Aorta (tissue), 5 donors: ENCODE measurements around the gene RNF208. TPM values are rescaled to one million over a fixed set of nuclear protein-coding genes. Genes with fewer than 3 reads are reported as not detected.
"Not testable (repeated sequence)": the region's sequence is repeated elsewhere in the genome, so short reads cannot be mapped to it uniquely, and the experiment has no call there.

ENCODE experiments used
- ATAC-seq: fragments of 200-7000 bp; cut with Tn5 transposase; one replicate; pipeline ENCODE4 v1.9.1; 2022; ENCODE audit warnings: moderate library complexity; ENCODE audit not compliant: low FRiP score
- DNase-seq, 2 donors: peaks; one replicate each; pipeline ENCODE4 v3.0.0-alpha.2; 2020
- H3K27ac ChIP-seq, 2 donors: one replicate each; pipeline ENCODE4 v1.5.1; 2013; ENCODE audit warnings: low read length in 2 of 2, mild to moderate bottlenecking in 2 of 2, moderate library complexity in 2 of 2, control low read depth in 1 of 2, inconsistent platforms in 1 of 2, low read depth in 1 of 2
- H3K27me3 ChIP-seq, 2 donors: one replicate each; pipeline ENCODE4 v1.6.1; 2013; ENCODE audit warnings: control low read depth in 1 of 2, low read length in 1 of 2, mild to moderate bottlenecking in 1 of 2, moderate library complexity in 1 of 2; ENCODE audit not compliant: insufficient read depth in 2 of 2, control insufficient read depth in 1 of 2
- H3K36me3 ChIP-seq, 2 donors: one replicate each; pipeline ENCODE4 v1.6.1; 2013; ENCODE audit warnings: control low read depth in 1 of 2, low read length in 1 of 2, mild to moderate bottlenecking in 1 of 2; ENCODE audit not compliant: insufficient read depth in 2 of 2, control insufficient read depth in 1 of 2
- H3K4me1 ChIP-seq, 2 donors: one replicate each; pipeline ENCODE4 v1.6.1; 2013; ENCODE audit warnings: low read length in 2 of 2, control low read depth in 1 of 2, mild to moderate bottlenecking in 1 of 2, moderate library complexity in 1 of 2; ENCODE audit not compliant: insufficient read depth in 2 of 2, control insufficient read depth in 1 of 2
- H3K4me3 ChIP-seq, 2 donors: one replicate each; pipeline ENCODE4 v1.5.1; 2013; ENCODE audit warnings: low read length in 2 of 2, control low read depth in 1 of 2, mild to moderate bottlenecking in 1 of 2
- H3K9me3 ChIP-seq: one replicate; pipeline ENCODE4 v1.6.1; 2013; ENCODE audit warnings: mild to moderate bottlenecking, low read length; ENCODE audit not compliant: control insufficient read depth
- WGBS, 2 donors: extraction: QIAGEN DNeasy Blood & Tissue Kit; methylation state at CpG; one replicate each; pipeline ENCODE4 v1.1.7; 2013; 5-methylcytosine and 5-hydroxymethylcytosine counted together
- intact Hi-C, 2 donors: fragments of 100-400 bp; cut with DNase I; formaldehyde crosslinking; loops; one replicate each; pipeline versions ENCODE4 v1.14.2 to v1.15.0; 2022
- polyA plus RNA-seq, 2 donors: library from polyadenylated mRNA; stranded (reverse); fragments of 200-250 nt; gene quantifications; one replicate each; pipeline ENCODE4 v1.2.3, GENCODE V29; 2013
- total RNA-seq, 2 donors: library from RNA; stranded (reverse); fragmentation: NEBNext Ultra II Directional; extraction: Animal tissue kit (Norgen Biotek cat#: 25700); gene quantifications; one replicate each; pipeline ENCODE4 v1.2.1, GENCODE V29; 2021
- donor health status: healthy with polysubstance abuse.
- donor health status: Bipolar disorder and iron deficiency.
- donor health status: DM: no; HTN: no; CAD: no.
- donor health status: DM: no; HTN: no; CAD: no.
- donor health status: DM: yes; HTN: yes; CAD: no.

RNF208 gene
- total and polyA plus RNA-seq, 4 donors, result 2.2 to 11.8 (median 3.1) TPM

DNA sequence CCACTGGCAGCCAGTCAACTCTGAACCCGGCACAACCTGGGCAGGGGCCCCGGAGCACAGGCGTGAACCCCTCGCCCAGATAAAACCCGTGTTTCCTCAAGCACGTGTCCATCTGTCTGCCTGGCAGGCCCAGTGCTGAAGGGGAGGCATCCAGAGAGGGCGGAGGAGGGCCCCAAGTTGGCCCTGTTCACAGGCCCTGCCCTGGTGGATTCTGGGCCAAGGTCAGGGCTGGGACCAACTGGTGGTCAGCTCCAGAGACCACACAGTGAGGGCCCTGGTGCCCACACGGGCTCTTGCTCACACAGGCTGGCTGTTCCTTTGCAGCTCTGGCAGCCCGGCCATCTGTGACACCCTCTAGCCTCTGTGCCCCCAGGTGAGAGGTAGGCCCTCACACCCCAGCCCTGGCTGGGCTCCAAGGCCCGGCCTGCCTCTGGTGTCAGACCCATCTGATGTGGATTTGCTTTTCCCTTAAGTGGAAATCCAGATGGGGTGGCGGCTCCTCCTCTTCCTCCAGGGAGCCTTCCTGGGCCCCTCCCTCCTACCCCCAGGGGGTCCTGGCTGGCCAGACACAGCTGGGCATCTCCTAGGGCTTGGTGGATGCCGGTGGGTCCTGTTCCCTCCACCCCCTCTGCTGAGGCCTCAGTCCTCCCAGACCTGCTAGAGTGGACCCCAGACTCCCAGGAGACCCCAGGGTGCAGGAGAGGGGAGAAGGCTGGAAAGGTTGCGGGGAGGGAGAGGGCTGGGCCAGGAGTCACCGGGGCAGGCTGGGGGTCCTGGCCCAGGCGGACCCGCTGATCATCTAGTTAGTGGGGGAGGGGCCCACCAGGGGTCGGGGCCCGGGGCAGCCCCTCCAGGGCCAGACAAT is 28.5 kb upstream of the RNF208 start:
- no peak for ATAC-seq
- Histone ChIP-seq H3K9me3 (no peaks in the 10 kb centered on the region), H3K36me3 (no peaks in the 10 kb centered on the region), H3K27me3 (no peaks in the 10 kb centered on the region), H3K4me3 (no peak overlapping the region), H3K27ac (no peak overlapping the region), H3K4me1 (no peaks in the 10 kb centered on the region)
- DNase-seq, result no peak
- WGBS, 2 donors, result 55% methylated on average over 17 to 18 of the region's 18 CpGs
- intact Hi-C loops, result no loop called here

DNA sequence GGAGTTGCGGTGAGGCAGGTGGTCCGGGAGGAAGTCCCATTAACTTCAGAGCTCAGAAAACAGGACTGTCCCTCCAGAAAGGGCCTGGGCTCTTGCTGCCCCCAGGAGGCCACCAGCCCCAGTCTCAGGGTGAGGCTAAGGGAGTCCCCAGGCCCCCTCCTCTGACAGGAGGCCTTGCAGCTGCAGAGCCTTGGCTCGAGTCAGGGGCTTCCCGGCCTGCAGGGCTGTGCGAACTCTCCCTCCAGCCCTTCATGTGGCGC is 25.8 kb upstream of the RNF208 start:
- WGBS, 2 donors, result 88% methylated on average over 6 of the region's 6 CpGs
- Histone ChIP-seq H3K27ac (no peak overlapping the region), H3K27me3 (no peaks in the 10 kb centered on the region), H3K9me3 (no peaks in the 10 kb centered on the region), H3K4me1 (no peaks in the 10 kb centered on the region), H3K4me3 (no peak overlapping the region), H3K36me3 (no peaks in the 10 kb centered on the region)
- intact Hi-C loops, result no loop called here
- no peak for DNase-seq
- ATAC-seq, result no peak

DNA sequence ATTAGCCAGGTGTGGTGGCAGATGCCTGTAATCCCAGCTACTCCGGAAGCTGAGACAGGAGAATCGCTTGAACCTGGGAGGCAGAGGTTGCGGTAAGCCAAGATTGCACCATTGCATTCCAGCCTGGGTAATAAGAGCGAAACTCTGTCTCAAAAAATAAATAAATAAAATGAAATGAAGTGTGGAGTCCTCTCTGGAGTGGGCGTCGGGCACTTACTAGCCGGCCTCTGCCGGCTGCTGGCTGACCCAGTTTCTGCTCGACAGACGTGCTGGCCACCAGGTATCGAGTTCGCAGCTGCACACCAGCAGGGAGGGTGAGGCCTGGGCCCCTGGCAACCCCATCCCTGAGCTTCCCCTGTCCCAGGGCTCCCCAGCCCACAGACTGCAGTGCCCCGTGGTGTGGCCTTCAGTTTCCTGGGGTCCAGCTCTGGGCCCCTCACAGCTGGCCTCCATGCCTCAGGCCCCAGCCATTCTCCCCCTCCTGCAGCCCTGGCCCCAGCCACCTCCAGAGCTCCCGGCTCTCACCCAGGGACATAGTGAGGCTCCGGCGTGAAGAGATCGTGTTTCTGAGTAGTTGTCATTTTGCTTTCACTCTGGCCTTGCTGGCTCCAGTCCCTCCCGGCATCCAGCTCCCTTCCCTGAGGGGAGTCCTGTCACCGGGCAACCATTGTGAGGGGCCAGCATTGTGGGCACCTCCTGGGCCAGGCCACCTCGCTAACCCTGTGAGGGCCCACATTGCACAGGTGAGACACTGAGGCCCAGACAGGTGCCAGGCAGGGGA is 25.3 kb upstream of the RNF208 start:
- 65 to 76% methylated on average over 18 to 20 of the region's 20 CpGs for WGBS, 2 donors
- no peak for ATAC-seq
- no peak overlapping the region for H3K27ac ChIP-seq

DNA sequence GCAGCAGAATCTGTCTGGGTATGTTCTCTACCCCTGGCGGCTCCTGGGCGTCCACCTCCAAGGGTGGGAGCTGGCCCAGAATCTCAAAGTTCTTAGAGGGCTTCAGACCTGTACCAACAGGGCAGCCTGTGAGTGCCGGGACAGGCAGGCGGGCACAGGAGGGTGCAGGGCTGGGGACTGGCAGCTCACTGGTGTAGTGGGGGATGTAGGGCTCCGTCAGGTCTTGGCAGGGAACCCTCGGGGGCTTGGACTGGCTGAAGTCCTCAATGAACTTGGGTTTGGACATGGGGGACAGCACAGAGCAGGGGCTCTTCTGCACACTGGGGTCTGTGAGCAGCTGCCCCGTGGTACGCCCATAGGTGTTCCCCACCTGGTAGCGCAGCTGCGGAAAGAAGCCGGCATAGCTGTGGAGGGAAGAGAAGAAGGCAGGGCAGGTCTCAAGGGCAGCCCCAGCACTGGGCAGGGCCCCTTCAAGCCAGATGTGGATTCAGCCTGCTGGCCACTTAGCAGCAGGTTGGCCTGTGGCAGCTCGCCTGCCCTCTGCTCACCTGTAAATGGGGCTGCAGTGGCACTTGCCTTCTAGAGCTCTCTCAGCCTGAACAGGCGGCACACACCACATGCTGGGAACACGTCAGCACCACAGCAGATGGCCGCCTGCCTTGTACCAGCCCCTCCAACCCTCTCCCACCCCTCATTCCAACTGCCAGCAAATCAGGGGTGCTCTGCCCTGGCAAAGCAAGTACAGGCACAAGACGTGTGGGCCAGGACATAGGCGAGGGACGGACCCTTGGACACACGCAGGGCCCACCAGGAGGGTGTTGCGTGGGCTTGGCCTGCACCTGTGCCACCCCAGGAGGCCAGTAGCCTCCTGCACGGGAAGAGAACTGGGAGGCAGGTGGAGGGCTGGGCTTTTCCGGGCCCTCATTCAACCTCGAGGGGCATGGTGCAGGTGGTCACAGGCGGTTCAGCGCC is 23.7 kb upstream of the RNF208 start:
- Histone ChIP-seq H3K27me3 (peaks cover 0 to 2% of the 10 kb centered on the region in 2 donors), H3K36me3 (no peaks in the 10 kb centered on the region), H3K4me3 (no peak overlapping the region), H3K4me1 (no peaks in the 10 kb centered on the region), H3K9me3 (no peaks in the 10 kb centered on the region), H3K27ac (no peak overlapping the region)
- intact Hi-C loops, result no loop called here
- 90 to 91% methylated on average over 25 of the region's 25 CpGs for WGBS, 2 donors
- ATAC-seq (no peak), DNase-seq (no peak)

More for the DNA sequence above, 25.3 kb upstream of the RNF208 start:
- Histone ChIP-seq H3K4me3 (no peak overlapping the region), H3K27me3 (no peaks in the 10 kb centered on the region), H3K9me3 (no peaks in the 10 kb centered on the region), H3K4me1 (no peaks in the 10 kb centered on the region), H3K36me3 (no peaks in the 10 kb centered on the region)
- no peak for DNase-seq
- intact Hi-C loops, result no loop called here

DNA sequence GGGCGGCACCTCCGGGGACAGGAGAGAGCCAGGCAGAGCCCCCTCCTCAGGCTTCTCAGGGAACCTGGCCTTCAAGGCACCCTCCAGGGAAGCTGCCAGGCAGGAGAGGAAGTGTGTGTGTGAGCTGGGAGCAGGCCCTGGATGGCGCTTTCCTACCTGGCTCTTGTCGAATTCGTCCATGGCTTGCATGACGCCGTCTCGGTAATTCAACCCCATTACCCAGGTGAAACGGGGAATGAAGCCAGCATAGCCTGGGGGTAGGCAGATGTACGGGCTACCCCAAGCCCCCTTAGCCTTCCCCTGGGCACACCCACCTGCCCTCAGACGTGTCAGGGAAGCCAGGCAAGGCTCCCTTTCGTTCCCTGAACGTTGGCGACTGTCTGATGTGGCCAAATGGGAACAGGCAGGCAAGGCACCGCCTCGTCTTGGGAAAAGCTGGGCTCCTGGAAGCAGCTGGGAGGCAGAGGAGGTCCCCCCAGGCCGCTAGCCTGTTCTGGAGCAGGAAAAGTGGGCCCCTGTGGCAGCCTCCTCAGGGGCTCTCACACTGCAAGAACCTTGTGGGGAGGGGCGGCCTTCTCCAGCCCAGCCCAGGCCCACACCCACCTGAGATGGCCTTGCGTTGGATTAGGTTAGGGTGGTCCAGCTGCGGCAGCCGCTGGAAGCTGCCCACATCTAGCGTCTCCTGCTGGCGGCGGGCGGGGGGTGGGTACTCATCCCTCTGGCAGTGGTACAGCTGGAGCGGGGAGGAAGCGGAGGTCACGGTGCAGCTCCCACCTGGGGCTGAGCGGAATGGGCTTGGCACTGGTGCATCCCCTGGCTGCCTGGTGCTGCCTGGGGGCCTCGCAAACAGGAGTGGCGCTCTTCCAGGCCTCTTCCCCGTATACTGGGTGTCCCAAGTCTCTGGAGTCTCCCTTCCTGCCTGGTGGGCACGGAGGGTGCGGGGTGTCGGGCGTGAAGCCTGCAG is 22.7 kb upstream of the RNF208 start:
- peaks cover 0 to 2% of the 10 kb centered on the region in 2 donors for H3K27me3 ChIP-seq
- no peaks in the 10 kb centered on the region for H3K36me3 ChIP-seq
- no peaks in the 10 kb centered on the region for H3K4me1 ChIP-seq
- H3K27ac ChIP-seq, result no peak overlapping the region
- H3K4me3 ChIP-seq, result no peak overlapping the region
- H3K9me3 ChIP-seq, result no peaks in the 10 kb centered on the region
- intact Hi-C loops, result no loop called here
- WGBS, 2 donors, result 67 to 71% methylated on average over 36 of the region's 36 CpGs
- ATAC-seq (no peak), DNase-seq (no peak)

DNA sequence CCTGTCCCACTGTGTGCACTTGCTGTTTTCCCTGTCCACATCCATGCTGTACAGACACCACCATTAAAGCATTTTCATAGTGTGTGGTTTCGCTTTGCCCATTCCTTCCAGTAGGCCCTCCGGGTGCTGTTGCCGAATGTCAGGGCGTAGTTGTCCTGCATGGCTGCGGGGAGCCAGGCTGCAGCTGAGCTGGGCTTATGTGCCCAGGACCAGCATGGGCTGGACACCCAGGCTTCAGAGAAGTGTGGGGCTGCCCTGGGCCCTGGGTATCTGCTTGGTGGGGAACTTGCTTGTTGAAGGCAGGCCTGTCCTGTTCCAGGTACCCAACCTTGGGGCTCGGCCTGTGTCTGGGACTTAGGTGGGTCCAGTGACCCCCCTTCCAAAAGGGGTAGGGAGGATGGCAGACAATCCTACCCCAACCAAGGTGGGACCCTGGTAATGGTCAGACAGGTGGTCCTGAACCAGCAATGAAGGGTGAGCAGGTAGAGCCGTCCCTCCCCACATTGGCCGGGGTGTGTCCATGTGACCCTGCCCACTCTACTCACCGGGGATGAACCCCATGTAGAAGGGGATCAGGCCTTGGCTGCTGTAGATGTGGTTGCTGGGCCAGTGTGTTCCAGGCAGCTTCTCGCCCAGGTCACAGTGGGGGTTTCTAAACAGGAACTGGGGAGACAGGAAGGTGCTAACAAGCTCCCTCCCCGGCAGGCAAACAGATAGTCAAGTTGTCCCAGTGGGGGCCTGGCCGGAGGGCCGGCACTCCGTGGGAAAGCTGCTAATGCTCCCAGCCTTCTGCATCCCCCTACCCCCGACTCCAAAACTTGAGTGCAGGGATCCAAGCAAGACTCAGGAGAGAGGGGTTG is 21.8 kb upstream of the RNF208 start:
- WGBS, 2 donors, result 69 to 72% methylated on average over 15 of the region's 15 CpGs
- DNase-seq, result no peak
- no peaks in the 10 kb centered on the region for H3K4me1 ChIP-seq
- no peak overlapping the region for H3K27ac ChIP-seq
- H3K9me3 ChIP-seq, result no peaks in the 10 kb centered on the region
- no peak for ATAC-seq
- H3K27me3 ChIP-seq, result peaks cover 0 to 2% of the 10 kb centered on the region in 2 donors
- intact Hi-C loops, result no loop called here
- H3K36me3 ChIP-seq, result no peaks in the 10 kb centered on the region
- H3K4me3 ChIP-seq, result no peak overlapping the region

DNA sequence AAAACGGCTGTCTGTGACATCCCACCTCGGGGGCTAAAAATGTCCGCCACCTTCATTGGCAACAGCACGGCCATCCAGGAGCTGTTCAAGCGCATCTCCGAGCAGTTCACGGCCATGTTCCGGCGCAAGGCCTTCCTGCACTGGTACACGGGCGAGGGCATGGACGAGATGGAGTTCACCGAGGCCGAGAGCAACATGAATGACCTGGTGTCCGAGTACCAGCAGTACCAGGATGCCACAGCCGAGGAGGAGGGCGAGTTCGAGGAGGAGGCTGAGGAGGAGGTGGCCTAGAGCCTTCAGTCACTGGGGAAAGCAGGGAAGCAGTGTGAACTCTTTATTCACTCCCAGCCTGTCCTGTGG is 21.2 kb upstream of the RNF208 start:
- WGBS, 2 donors, result 90 to 93% methylated on average over 16 to 18 of the region's 18 CpGs
- H3K36me3 ChIP-seq, H3K27me3 ChIP-seq, ATAC-seq, DNase-seq, H3K4me3 ChIP-seq, H3K27ac ChIP-seq, intact Hi-C loops, H3K9me3 ChIP-seq, H3K4me1 ChIP-seq: not testable (repeated sequence)
